ENCODE data around the gene VGF. TPM values are rescaled to one million over a fixed set of nuclear protein-coding genes. Genes with fewer than 3 reads are reported as not detected.

The VGF gene
- total RNA-seq, 2 experiments from 2014 or later: 1.5 TPM; not detected in 1

DNA sequence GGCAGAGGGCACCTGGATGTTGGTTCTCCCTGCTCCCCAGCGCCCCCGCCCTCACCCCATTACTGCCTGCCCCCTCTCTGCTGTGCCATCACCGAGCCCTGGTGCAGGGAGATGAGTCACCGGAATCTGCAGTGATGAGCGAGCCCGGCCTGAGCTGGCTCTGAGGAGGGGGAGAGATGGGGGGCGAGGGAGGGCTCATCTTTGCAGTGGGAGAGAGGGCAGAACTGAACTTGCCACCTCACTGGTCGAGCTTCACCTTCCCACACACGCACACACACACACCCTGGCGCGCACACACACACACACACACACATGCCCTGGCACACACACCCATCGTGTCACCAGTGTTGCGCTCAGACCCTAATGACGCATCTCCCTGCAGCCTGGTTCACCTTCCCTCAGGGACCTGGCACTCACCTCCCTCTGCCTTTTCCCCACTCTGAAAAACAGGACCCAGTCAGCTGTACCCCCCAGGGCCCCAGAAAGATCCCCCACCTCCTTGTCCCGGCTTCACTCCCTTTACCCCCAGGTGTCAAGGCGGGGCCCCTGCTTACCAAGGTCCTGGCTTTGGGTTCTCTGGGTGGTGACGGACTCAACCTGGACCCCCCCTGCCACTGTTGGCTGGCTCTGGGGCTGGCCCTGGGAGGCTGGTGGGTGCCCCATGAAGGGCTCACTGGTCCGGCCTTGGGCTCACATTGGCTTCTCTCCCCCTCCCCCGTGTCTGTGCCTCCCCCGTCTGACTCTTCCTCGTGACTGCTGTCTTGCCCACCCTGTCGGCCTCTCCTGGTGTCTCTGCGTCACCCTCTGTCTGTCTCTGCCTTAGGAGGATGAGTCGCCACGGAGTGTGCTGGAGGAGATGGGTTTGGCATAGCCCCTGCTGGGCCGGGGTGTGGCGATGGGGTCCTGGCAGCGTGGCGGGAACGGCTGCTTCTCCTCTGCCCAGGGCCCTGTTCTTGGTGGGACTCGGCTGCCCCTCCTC lies 5.4 kb downstream of the VGF start:
- no TSS peak for BruUV-seq (replicated peaks)
- Histone ChIP-seq H3K9me3 (ENCODE audit: low read length) (no peaks in the 10 kb centered on the region), H3K4me1 (ENCODE audit: insufficient read depth, low read length, poor library complexity, severe bottlenecking) (peaks cover 23% of the 10 kb centered on the region), H3K4me2 (ENCODE audit: low read length) (no peak overlapping the region), H2AFZ (ENCODE audit: low read length) (no peak overlapping the region), H3K4me3 (ENCODE audit: low read depth, low read length, poor library complexity, severe bottlenecking) (no peak overlapping the region), H3K9me2 (ENCODE audit: insufficient read depth, low read length) (no peaks in the 10 kb centered on the region), H3K79me2 (ENCODE audit: insufficient read depth, low read depth, low read length) (no peaks in the 10 kb centered on the region), H4K20me1 (ENCODE audit: insufficient read depth, low read length) (no peaks in the 10 kb centered on the region), H3K36me3 (ENCODE audit: insufficient read depth, low read length) (no peaks in the 10 kb centered on the region), H3K27ac (ENCODE audit: low read depth, low read length, poor library complexity, severe bottlenecking) (no peak overlapping the region)
- no peak for DNase-seq (ENCODE audit: low spot score)
- ChIA-PET POLR2A (no interaction called here), CTCF (ENCODE audit: unreplicated experiment) (interaction anchor here (0.6 kb wide), 1 partner anchor 548 kb away, joined by 6 read pairs; the partner anchor contains the start of gene MOSPD3)
- no peak for TF ChIP-seq CTCF (conservative IDR thresholded peaks at IDR 0.05; ENCODE audit: low read length)
- TF ChIP-seq EZH2phosphoT487 (IDR thresholded peaks at IDR 0.05; ENCODE audit: borderline replicate concordance, low read depth, low read length): no peak
- intact Hi-C loops (cut with micrococcal nuclease; ENCODE audit: unreplicated experiment): no loop called here

- Histone ChIP-seq H3K4me3 (ENCODE audit: low read depth, low read length, poor library complexity, severe bottlenecking) (no peak overlapping the region), H3K27ac (ENCODE audit: low read depth, low read length, poor library complexity, severe bottlenecking) (no peak overlapping the region), H3K4me1 (ENCODE audit: insufficient read depth, low read length, poor library complexity, severe bottlenecking) (peaks cover 15% of the 10 kb centered on the region), H3K9me2 (ENCODE audit: insufficient read depth, low read length) (no peaks in the 10 kb centered on the region), H3K36me3 (ENCODE audit: insufficient read depth, low read length) (no peaks in the 10 kb centered on the region), H4K20me1 (ENCODE audit: insufficient read depth, low read length) (no peaks in the 10 kb centered on the region), H2AFZ (ENCODE audit: low read length) (no peak overlapping the region), H3K4me2 (ENCODE audit: low read length) (no peak overlapping the region; the same call in 1 of the 2 replicates), H3K79me2 (ENCODE audit: insufficient read depth, low read depth, low read length) (no peaks in the 10 kb centered on the region), H3K9me3 (ENCODE audit: low read length) (no peaks in the 10 kb centered on the region)
- ChIA-PET POLR2A (interaction anchor here (0.6 to 1.1 kb wide), 4 partner anchors 17 to 267 kb away, joined by 3 to 6 read pairs (median 4); partner anchors contain the start of gene UFSP1), CTCF (ENCODE audit: unreplicated experiment) (interaction anchor here (1.0 to 1.1 kb wide), 2 partner anchors 17 kb away, joined by 4 to 5 read pairs; no protein-coding TSS in a partner anchor)
- BruUV-seq (replicated peaks): no TSS peak
- TF ChIP-seq CTCF (conservative IDR thresholded peaks at IDR 0.05; ENCODE audit: low read length): no peak
- TF ChIP-seq EZH2phosphoT487 (IDR thresholded peaks at IDR 0.05; ENCODE audit: borderline replicate concordance, low read depth, low read length): no peak
- intact Hi-C loops (cut with micrococcal nuclease; ENCODE audit: unreplicated experiment): no loop called here
- no peak for DNase-seq (ENCODE audit: low spot score)
These were observed 8.3 kb downstream of the VGF start for GRCh38 chr7:101156866-101157589.

Data from OCI-LY7 (cell line).